Memory B cell (primary cell): ENCODE results near the gene CUTA.
A peak's percentile ranks its signal among the peaks of the same experiment; 100 is the strongest.

Experiments used
- ATAC-seq: fragments of 150-1000 bp; cut with Tn5 transposase; 2 replicates; pipeline ENCODE4 v1.10.0; 2021; ENCODE audit warnings: low read depth, mild to moderate bottlenecking, moderate library complexity
- DNase-seq, 2 donors: peaks; one replicate each; pipeline ENCODE4 v3.0.0; 2022; ENCODE audit warnings: low spot score in 2 of 2
- H3K27ac Mint-ChIP-seq: one replicate; pipeline ENCODE4 v1.8.0; 2022; ENCODE audit warnings: mild to moderate bottlenecking, moderate library complexity, mixed read lengths
- H3K27me3 Mint-ChIP-seq: one replicate; pipeline ENCODE4 v1.8.0; 2022; ENCODE audit warnings: mixed read lengths
- H3K36me3 Mint-ChIP-seq: one replicate; pipeline ENCODE4 v1.8.0; 2022; ENCODE audit warnings: mild to moderate bottlenecking, mixed read lengths
- H3K4me1 Mint-ChIP-seq: one replicate; pipeline ENCODE4 v1.8.0; 2022; ENCODE audit warnings: mixed read lengths
- H3K4me3 Mint-ChIP-seq: one replicate; pipeline ENCODE4 v1.8.0; 2022; ENCODE audit warnings: mild to moderate bottlenecking, moderate library complexity, mixed read lengths
- H3K9me3 Mint-ChIP-seq: one replicate; pipeline ENCODE4 v1.8.0; 2022; ENCODE audit warnings: mixed read lengths

The CUTA gene

GRCh38 chr6:33445119-33445603, 27.3 kb upstream of the CUTA start:
- Mint-ChIP-seq H3K4me1 (peaks cover 15% of the 10 kb centered on the region), H3K4me3 (no peak overlapping the region), H3K9me3 (no peaks in the 10 kb centered on the region), H3K36me3 (peaks cover 36% of the 10 kb centered on the region), H3K27me3 (no peaks in the 10 kb centered on the region), H3K27ac (no peak overlapping the region)
- DNase-seq: no peak
- no peak for ATAC-seq

- Mint-ChIP-seq H3K9me3 (no peaks in the 10 kb centered on the region), H3K4me3 (no peak overlapping the region), H3K27ac (no peak overlapping the region), H3K36me3 (peaks cover 33% of the 10 kb centered on the region), H3K27me3 (no peaks in the 10 kb centered on the region), H3K4me1 (peaks cover 17% of the 10 kb centered on the region)
- no peak for DNase-seq
- ATAC-seq: no peak
Measured at GRCh38 chr6:33443619-33444504, 26.0 kb upstream of the CUTA start.

GRCh38 chr6:33443025-33443424, 25.1 kb upstream of the CUTA start:
- H3K9me3 Mint-ChIP-seq: no peaks in the 10 kb centered on the region
- peaks cover 13% of the 10 kb centered on the region for H3K4me1 Mint-ChIP-seq
- no peak for DNase-seq
- H3K4me3 Mint-ChIP-seq: no peak overlapping the region
- peaks cover 29% of the 10 kb centered on the region for H3K36me3 Mint-ChIP-seq
- no peak for ATAC-seq
- peak overlapping the region; percentile 66 for H3K27ac Mint-ChIP-seq
- no peaks in the 10 kb centered on the region for H3K27me3 Mint-ChIP-seq

- Mint-ChIP-seq H3K27ac (peak overlapping the region; percentile 66), H3K36me3 (peaks cover 28% of the 10 kb centered on the region), H3K27me3 (no peaks in the 10 kb centered on the region), H3K9me3 (no peaks in the 10 kb centered on the region), H3K4me1 (peaks cover 11% of the 10 kb centered on the region), H3K4me3 (no peak overlapping the region)
- DNase-seq (no peak), ATAC-seq (no peak)
Measured at GRCh38 chr6:33442283-33442682, 24.4 kb upstream of the CUTA start.

GRCh38 chr6:33441457-33441856, 23.6 kb upstream of the CUTA start:
- no peak for ATAC-seq
- Mint-ChIP-seq H3K4me3 (no peak overlapping the region), H3K27ac (no peak overlapping the region), H3K4me1 (peaks cover 9% of the 10 kb centered on the region), H3K36me3 (peaks cover 28% of the 10 kb centered on the region), H3K27me3 (no peaks in the 10 kb centered on the region), H3K9me3 (no peaks in the 10 kb centered on the region)
- no peak for DNase-seq

GRCh38 chr6:33440649-33441309, 22.9 kb upstream of the CUTA start:
- Mint-ChIP-seq H3K36me3 (peaks cover 26% of the 10 kb centered on the region), H3K27ac (peak overlapping the region; percentile 36)

GRCh38 chr6:33439956-33440648, 22.2 kb upstream of the CUTA start:
- DNase-seq (no peak), ATAC-seq (no peak)
- Mint-ChIP-seq H3K27ac (peak overlapping the region; percentile 36), H3K27me3 (no peaks in the 10 kb centered on the region), H3K4me3 (no peak overlapping the region), H3K4me1 (peaks cover 4% of the 10 kb centered on the region), H3K36me3 (peaks cover 27% of the 10 kb centered on the region), H3K9me3 (no peaks in the 10 kb centered on the region)

More at GRCh38 chr6:33440649-33441309, 22.9 kb upstream of the CUTA start:
- DNase-seq: no peak
- Mint-ChIP-seq H3K27me3 (no peaks in the 10 kb centered on the region), H3K4me3 (no peak overlapping the region), H3K9me3 (no peaks in the 10 kb centered on the region), H3K4me1 (peaks cover 4% of the 10 kb centered on the region)
- ATAC-seq: no peak

- H3K4me1 Mint-ChIP-seq: peaks cover 6% of the 10 kb centered on the region
- H3K4me3 Mint-ChIP-seq: no peak overlapping the region
- H3K9me3 Mint-ChIP-seq: no peaks in the 10 kb centered on the region
- no peak for DNase-seq
- H3K27me3 Mint-ChIP-seq: no peaks in the 10 kb centered on the region
- H3K36me3 Mint-ChIP-seq: peaks cover 29% of the 10 kb centered on the region
- ATAC-seq: no peak
- H3K27ac Mint-ChIP-seq: peak overlapping the region; percentile 32
Measured at GRCh38 chr6:33438978-33439594, 21.2 kb upstream of the CUTA start.

GRCh38 chr6:33437666-33438065, 19.8 kb upstream of the CUTA start:
- Mint-ChIP-seq H3K4me3 (no peak overlapping the region), H3K27ac (no peak overlapping the region), H3K9me3 (no peaks in the 10 kb centered on the region), H3K27me3 (no peaks in the 10 kb centered on the region), H3K36me3 (peaks cover 34% of the 10 kb centered on the region), H3K4me1 (peaks cover 18% of the 10 kb centered on the region)
- DNase-seq (no peak), ATAC-seq (no peak)

GRCh38 chr6:33434961-33435360, 17.1 kb upstream of the CUTA start:
- DNase-seq (no peak), ATAC-seq (no peak)
- Mint-ChIP-seq H3K9me3 (no peaks in the 10 kb centered on the region), H3K36me3 (peaks cover 26% of the 10 kb centered on the region), H3K4me3 (no peak overlapping the region), H3K4me1 (peaks cover 39% of the 10 kb centered on the region), H3K27ac (no peak overlapping the region), H3K27me3 (no peaks in the 10 kb centered on the region)

GRCh38 chr6:33433544-33434191, 15.8 kb upstream of the CUTA start:
- H3K36me3 Mint-ChIP-seq: peaks cover 24% of the 10 kb centered on the region
- H3K9me3 Mint-ChIP-seq: no peaks in the 10 kb centered on the region
- H3K4me3 Mint-ChIP-seq: peak overlapping the region; percentile 39
- peak overlapping the region; percentile 20 for H3K27ac Mint-ChIP-seq
- no peaks in the 10 kb centered on the region for H3K27me3 Mint-ChIP-seq
- DNase-seq (no peak), ATAC-seq (no peak)
- peaks cover 50% of the 10 kb centered on the region for H3K4me1 Mint-ChIP-seq

- no peak for ATAC-seq
Measured at GRCh38 chr6:33433001-33433543, 15.2 kb upstream of the CUTA start.

GRCh38 chr6:33432546-33432945, 14.6 kb upstream of the CUTA start:
- H3K9me3 Mint-ChIP-seq: no peaks in the 10 kb centered on the region
- DNase-seq (no peak), ATAC-seq (no peak)
- no peaks in the 10 kb centered on the region for H3K27me3 Mint-ChIP-seq
- peaks cover 19% of the 10 kb centered on the region for H3K36me3 Mint-ChIP-seq
- peak overlapping the region; percentile 88 for H3K4me3 Mint-ChIP-seq
- peaks cover 55% of the 10 kb centered on the region for H3K4me1 Mint-ChIP-seq
- H3K27ac Mint-ChIP-seq: peak overlapping the region; percentile 84

More at GRCh38 chr6:33433001-33433543, 15.2 kb upstream of the CUTA start:
- DNase-seq: no peak
- peak overlapping the region; percentile 84 for H3K27ac Mint-ChIP-seq
- no peaks in the 10 kb centered on the region for H3K27me3 Mint-ChIP-seq
- H3K4me1 Mint-ChIP-seq: peaks cover 54% of the 10 kb centered on the region
- H3K36me3 Mint-ChIP-seq: peaks cover 19% of the 10 kb centered on the region
- H3K4me3 Mint-ChIP-seq: peak overlapping the region; percentile 88
- no peaks in the 10 kb centered on the region for H3K9me3 Mint-ChIP-seq
